IMR-90 (cell line): Measurements from ENCODE around the gene EML6. TPM values are rescaled to one million over a fixed set of nuclear protein-coding genes. Genes with fewer than 3 reads are reported as not detected.

Experiments
- ATAC-seq: fragments of 200-7000 bp; cut with Tn5 transposase; 2 replicates; pipeline ENCODE4 v1.9.1; 2020; ENCODE audit warnings: low read depth, mild to moderate bottlenecking, moderate library complexity
- BruUV-seq: library from RNA; stranded (reverse); fragments of 400-500 nt; replicated peaks from 2 replicates; lab custom pipeline; 2021; lab: Mats Ljungman, UMichigan
- CTCF ChIA-PET: fragments of 300-600 bp; formaldehyde crosslinking; extraction: SDS; loops from one replicate; lab custom pipeline; 2021; ENCODE audit warnings: antibody characterized with exemption; lab: Yijun Ruan, JAX
- POLR2A ChIA-PET: fragments of 300-600 bp; sonication (Branson Sonifier 250); formaldehyde crosslinking; loops from one replicate; lab custom pipeline; 2022; ENCODE audit warnings: antibody characterized with exemption; ENCODE audit not compliant: unreplicated experiment; lab: Charles Lee
- DNase-seq: peaks from one replicate; pipeline ENCODE4 v3.0.0; 2013
- H2AFZ ChIP-seq: replicated peaks from 2 replicates; pipeline ENCODE3; 2013; ENCODE audit warnings: low read length, mild to moderate bottlenecking; ENCODE audit not compliant: poor library complexity
- H2AK5ac ChIP-seq: 2 replicates; pipeline ENCODE4 v1.6.1; 2013; ENCODE audit warnings: low read depth, low read length, inconsistent platforms
- H2AK9ac ChIP-seq: replicated peaks from 2 replicates; pipeline ENCODE3; 2013; ENCODE audit warnings: mild to moderate bottlenecking, low read depth, low read length, moderate library complexity; ENCODE audit not compliant: poor library complexity
- H2BK120ac ChIP-seq: 2 replicates; pipeline ENCODE4 v1.6.1; 2013; ENCODE audit warnings: low read depth, low read length, inconsistent platforms
- H2BK15ac ChIP-seq: 3 replicates; pipeline ENCODE4 v1.6.1; 2013; ENCODE audit warnings: low read depth, low read length, inconsistent platforms
- H2BK20ac ChIP-seq: 2 replicates; pipeline ENCODE4 v1.6.1; 2013; ENCODE audit warnings: low read depth, mild to moderate bottlenecking, inconsistent platforms, low read length, moderate library complexity
- H2BK5ac ChIP-seq: 2 replicates; pipeline ENCODE4 v1.6.1; 2013; ENCODE audit warnings: mild to moderate bottlenecking, low read depth, low read length, inconsistent platforms; ENCODE audit not compliant: poor library complexity, severe bottlenecking
- H3K14ac ChIP-seq: replicated peaks from 2 replicates; pipeline ENCODE4 v1.6.1; 2013; ENCODE audit warnings: low read depth, low read length, inconsistent platforms
- H3K18ac ChIP-seq: 2 replicates; pipeline ENCODE4 v1.6.1; 2013; ENCODE audit warnings: low read depth, low read length, control low read depth
- H3K23ac ChIP-seq: 2 replicates; pipeline ENCODE4 v1.6.1; 2013; ENCODE audit warnings: low read depth, low read length, inconsistent platforms
- H3K27ac ChIP-seq: 2 replicates; pipeline ENCODE4 v1.5.1; 2013; ENCODE audit warnings: mild to moderate bottlenecking, control low read depth, low read length; ENCODE audit not compliant: insufficient read depth
- H3K27me3 ChIP-seq: 2 replicates; pipeline ENCODE4 v1.6.1; 2013; ENCODE audit warnings: low read length; ENCODE audit not compliant: control insufficient read depth, insufficient read depth
- H3K36me3 ChIP-seq: 2 replicates; pipeline ENCODE4 v1.6.1; 2013; ENCODE audit warnings: low read length, mixed read lengths; ENCODE audit not compliant: control insufficient read depth, insufficient read depth
- H3K4ac ChIP-seq: 2 replicates; pipeline ENCODE4 v1.6.1; 2013; ENCODE audit warnings: low read depth, low read length, inconsistent platforms
- H3K4me1 ChIP-seq: 2 replicates; pipeline ENCODE4 v1.6.1; 2013; ENCODE audit warnings: low read length, mixed read lengths; ENCODE audit not compliant: control insufficient read depth, insufficient read depth
- H3K4me2 ChIP-seq: 2 replicates; pipeline ENCODE4 v1.6.1; 2013; ENCODE audit warnings: low read depth, mild to moderate bottlenecking, control low read depth, low read length, moderate library complexity
- H3K4me3 ChIP-seq: 2 replicates; pipeline ENCODE4 v1.5.1; 2013; ENCODE audit warnings: low read depth, mild to moderate bottlenecking, control low read depth, low read length, moderate library complexity; ENCODE audit not compliant: insufficient read depth
- H3K56ac ChIP-seq: 2 replicates; pipeline ENCODE4 v1.6.1; 2013; ENCODE audit warnings: low read length, inconsistent platforms; ENCODE audit not compliant: insufficient read depth; ENCODE audit errors: extremely low read depth
- H3K79me1 ChIP-seq, 2 experiments: 2 replicates each; pipeline ENCODE4 v1.6.1; 2013; ENCODE audit warnings: low read length in 2 of 2, inconsistent platforms in 1 of 2, low read depth in 1 of 2
- H3K9ac ChIP-seq: 2 replicates; pipeline ENCODE4 v1.6.1; 2013; ENCODE audit warnings: low read depth, low read length, control low read depth
- H3K9me1 ChIP-seq: 2 replicates; pipeline ENCODE4 v1.6.1; 2013; ENCODE audit warnings: low read length, inconsistent platforms; ENCODE audit not compliant: insufficient read depth
- H3K9me3 ChIP-seq: 2 replicates; pipeline ENCODE4 v1.6.1; 2013; ENCODE audit warnings: low read length; ENCODE audit not compliant: control insufficient read depth, insufficient read depth
- H4K20me1 ChIP-seq: 2 replicates; pipeline ENCODE4 v1.6.1; 2013; ENCODE audit warnings: low read length, inconsistent platforms; ENCODE audit not compliant: insufficient read depth
- H4K5ac ChIP-seq: 2 replicates; pipeline ENCODE4 v1.6.1; 2013; ENCODE audit warnings: mild to moderate bottlenecking, low read depth, low read length, control low read depth
- H4K8ac ChIP-seq, 2 experiments: 2 replicates each; pipeline ENCODE4 v1.6.1; 2013; ENCODE audit warnings: low read depth in 2 of 2, low read length in 2 of 2, control low read depth in 1 of 2, inconsistent platforms in 1 of 2
- H4K91ac ChIP-seq: 2 replicates; pipeline ENCODE4 v1.6.1; 2013; ENCODE audit warnings: low read depth, low read length, inconsistent platforms; ENCODE audit not compliant: insufficient read depth
- BHLHE40 ChIP-seq: fragments of 150-350 bp; IDR thresholded peaks from 2 replicates; pipeline ENCODE4 v1.6.1; 2016; ENCODE audit warnings: mild to moderate bottlenecking, low read depth, low read length
- CEBPB ChIP-seq: IDR thresholded peaks from 2 replicates; pipeline ENCODE4 v1.6.1; 2012; ENCODE audit warnings: low read depth, low read length, improper control_type of control experiment
- CHD1 ChIP-seq: IDR thresholded peaks from 2 replicates; pipeline ENCODE4 v1.6.1; 2012; ENCODE audit warnings: low read depth, low read length, improper control_type of control experiment
- ELK1 ChIP-seq: fragments of 150-350 bp; IDR thresholded peaks from 2 replicates; pipeline ENCODE4 v1.6.1; 2016; ENCODE audit warnings: low read depth, mild to moderate bottlenecking, low read length, moderate library complexity, borderline replicate concordance
- FOS ChIP-seq: fragments of 150-350 bp; IDR thresholded peaks from 2 replicates; pipeline ENCODE4 v1.6.1; 2016; ENCODE audit warnings: low read depth, low read length
- MAZ ChIP-seq: IDR thresholded peaks from 2 replicates; pipeline ENCODE4 v1.6.1; 2012; ENCODE audit warnings: low read depth, mild to moderate bottlenecking, low read length, improper control_type of control experiment, moderate library complexity, borderline replicate concordance
- MXI1 ChIP-seq: IDR thresholded peaks from 2 replicates; pipeline ENCODE4 v1.6.1; 2012; ENCODE audit warnings: low read depth, mild to moderate bottlenecking, low read length, moderate library complexity, borderline replicate concordance
- NFE2L2 ChIP-seq: fragments of 150-350 bp; IDR thresholded peaks from 2 replicates; pipeline ENCODE4 v1.6.1; 2016; ENCODE audit warnings: low read depth, mild to moderate bottlenecking, low read length
- POLR2A ChIP-seq: IDR thresholded peaks from 2 replicates; pipeline ENCODE4 v1.6.1; 2012; ENCODE audit warnings: mild to moderate bottlenecking, low read depth, low read length
- RAD21 ChIP-seq: IDR thresholded peaks from 2 replicates; pipeline ENCODE4 v1.6.1; 2012; ENCODE audit warnings: low read length, improper control_type of control experiment
- RCOR1 ChIP-seq: IDR thresholded peaks from 2 replicates; pipeline ENCODE4 v1.6.1; 2012; ENCODE audit warnings: mild to moderate bottlenecking, low read length, improper control_type of control experiment; ENCODE audit not compliant: insufficient replicate concordance
- RFX5 ChIP-seq: IDR thresholded peaks from 2 replicates; pipeline ENCODE4 v1.8.0; 2012; ENCODE audit warnings: low read depth, mild to moderate bottlenecking, low read length, moderate library complexity
- SMC3 ChIP-seq: fragments of 150-350 bp; IDR thresholded peaks from 2 replicates; pipeline ENCODE4 v1.6.1; 2016; ENCODE audit warnings: low read depth, mild to moderate bottlenecking, antibody characterized with exemption, low read length, moderate library complexity
- USF2 ChIP-seq: fragments of 150-350 bp; IDR thresholded peaks from 2 replicates; pipeline ENCODE4 v1.6.1; 2017; ENCODE audit warnings: mild to moderate bottlenecking, antibody characterized with exemption, low read length, low read depth
- WGBS, 2 experiments: methylation state at CpG; one replicate each; pipeline versions ENCODE4 v1.1.5 to v1.1.7; 2013; ENCODE audit warnings: missing lambda C conversion rate in 2 of 2; ENCODE audit not compliant: insufficient read length in 1 of 2; ENCODE audit errors: extremely low coverage in 2 of 2; 5-methylcytosine and 5-hydroxymethylcytosine counted together
- dilution Hi-C: fragments of 300-500 bp; cut with HindIII; formaldehyde crosslinking; loops from one replicate; pipeline ENCODE4 v1.14.3; 2018; ENCODE audit warnings: low sequenced_read_pairs; ENCODE audit not compliant: unreplicated experiment
- in situ Hi-C: fragments of 300-500 bp; cut with MboI; formaldehyde crosslinking; loops from 3 replicates; pipeline ENCODE4 v1.14.3; 2019; ENCODE audit warnings: low sequenced_read_pairs, inconsistent platforms, mixed read lengths
- intact Hi-C: fragments of 100-400 bp; cut with micrococcal nuclease; formaldehyde crosslinking; loops from 2 replicates; pipeline ENCODE4 v1.10.0; 2022
- polyA plus RNA-seq, 3 experiments: library from polyadenylated mRNA; depleted of rRNA; stranded (reverse); fragments of >200 nt; gene quantifications; 2 replicates each; pipeline ENCODE4 v1.2.3, GENCODE V29; 2012; ENCODE audit warnings: low replicate concordance in 1 of 3
- total RNA-seq: library from RNA; depleted of rRNA; stranded (reverse); fragments of >200 nt; gene quantifications from 2 replicates; pipeline ENCODE4 v1.2.3, GENCODE V29; 2012
- TF ChIP-seq, protein P1 (sequence below): conservative IDR thresholded peaks from 2 replicates; pipeline ENCODE4 v1.5.1; 2012; ENCODE audit warnings: mild to moderate bottlenecking, low read depth, low read length, improper control_type of control experiment

Gene EML6
- total and polyA plus RNA-seq, 2 of the 4 experiments (the other 2 are of a cell fraction): 0.18 to 0.19 TPM

DNA sequence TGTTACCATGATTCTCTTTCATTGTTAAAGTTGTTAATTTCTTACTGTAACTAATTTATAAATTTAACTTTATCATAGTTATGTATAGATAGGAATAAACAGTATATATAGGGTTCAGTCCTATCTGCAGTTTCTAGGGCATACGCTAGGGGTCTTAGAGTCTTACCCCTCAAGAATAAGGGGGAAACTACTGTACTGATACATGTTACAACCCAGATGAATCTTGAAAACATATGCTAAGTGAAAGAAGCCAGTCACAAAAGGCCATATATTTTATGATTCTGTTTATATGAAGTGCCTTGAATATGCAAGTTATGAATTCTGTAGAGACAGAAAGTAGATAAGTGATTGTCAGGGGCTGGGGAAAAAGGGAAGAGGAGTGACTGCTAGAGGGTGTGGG is 274.4 kb downstream of the EML6 start:
- TF ChIP-seq RCOR1: no peak
- no peak for TF ChIP-seq ELK1
- TF ChIP-seq MXI1: no peak
- no peak for TF ChIP-seq USF2
- TF ChIP-seq, protein P1, sequence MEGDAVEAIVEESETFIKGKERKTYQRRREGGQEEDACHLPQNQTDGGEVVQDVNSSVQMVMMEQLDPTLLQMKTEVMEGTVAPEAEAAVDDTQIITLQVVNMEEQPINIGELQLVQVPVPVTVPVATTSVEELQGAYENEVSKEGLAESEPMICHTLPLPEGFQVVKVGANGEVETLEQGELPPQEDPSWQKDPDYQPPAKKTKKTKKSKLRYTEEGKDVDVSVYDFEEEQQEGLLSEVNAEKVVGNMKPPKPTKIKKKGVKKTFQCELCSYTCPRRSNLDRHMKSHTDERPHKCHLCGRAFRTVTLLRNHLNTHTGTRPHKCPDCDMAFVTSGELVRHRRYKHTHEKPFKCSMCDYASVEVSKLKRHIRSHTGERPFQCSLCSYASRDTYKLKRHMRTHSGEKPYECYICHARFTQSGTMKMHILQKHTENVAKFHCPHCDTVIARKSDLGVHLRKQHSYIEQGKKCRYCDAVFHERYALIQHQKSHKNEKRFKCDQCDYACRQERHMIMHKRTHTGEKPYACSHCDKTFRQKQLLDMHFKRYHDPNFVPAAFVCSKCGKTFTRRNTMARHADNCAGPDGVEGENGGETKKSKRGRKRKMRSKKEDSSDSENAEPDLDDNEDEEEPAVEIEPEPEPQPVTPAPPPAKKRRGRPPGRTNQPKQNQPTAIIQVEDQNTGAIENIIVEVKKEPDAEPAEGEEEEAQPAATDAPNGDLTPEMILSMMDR: no peak
- no peak for TF ChIP-seq CHD1
- no peak for TF ChIP-seq CEBPB
- no peak for TF ChIP-seq RAD21
- TF ChIP-seq SMC3: no peak
- TF ChIP-seq POLR2A: no peak
- no peak for TF ChIP-seq MAZ
- no peak for TF ChIP-seq BHLHE40
- no peak for TF ChIP-seq RFX5
- TF ChIP-seq NFE2L2: no peak
- no peak for TF ChIP-seq FOS
- H4K20me1 ChIP-seq: peaks cover 98% of the 10 kb centered on the region
- H4K8ac ChIP-seq: no peak overlapping the region
- ATAC-seq (no peak), DNase-seq (no peak)
- no peak overlapping the region for H3K9ac ChIP-seq
- no peak overlapping the region for H3K27ac ChIP-seq
- intact Hi-C loops: no loop called here
- H2BK20ac ChIP-seq: no peak overlapping the region
- ChIA-PET POLR2A (no interaction called here), CTCF (no interaction called here)
- no CpG with 5 or more reads among the region's 1 CpG for WGBS, 2 experiments
- in situ Hi-C loops: no loop called here
- H3K4me2 ChIP-seq: no peak overlapping the region
- H2AK5ac ChIP-seq: no peak overlapping the region
- H3K79me1 ChIP-seq: peaks cover 0 to 32% of the 10 kb centered on the region in 2 experiments; a peak in 2 of 4 replicates
- no peak overlapping the region for H4K5ac ChIP-seq
- H3K4me1 ChIP-seq: peaks cover 14% of the 10 kb centered on the region
- H3K36me3 ChIP-seq: peaks cover 2% of the 10 kb centered on the region; the same call in 1 of the 2 replicates
- no peak overlapping the region for H3K18ac ChIP-seq
- H2BK5ac ChIP-seq: no peak overlapping the region
- H3K9me3 ChIP-seq: no peaks in the 10 kb centered on the region
- no peak overlapping the region for H3K4me3 ChIP-seq
- dilution Hi-C loops: no loop called here
- H3K23ac ChIP-seq: no peak overlapping the region
- no peak overlapping the region for H2AFZ ChIP-seq
- H3K4ac ChIP-seq: no peak overlapping the region
- peaks cover 10% of the 10 kb centered on the region for H3K9me1 ChIP-seq
- H4K91ac ChIP-seq: no peak overlapping the region
- H2BK15ac ChIP-seq: no peak overlapping the region
- H3K14ac ChIP-seq: no peak overlapping the region
- no peak overlapping the region for H2AK9ac ChIP-seq
- no peak overlapping the region for H2BK120ac ChIP-seq
- H3K56ac ChIP-seq: no peak overlapping the region
- H3K27me3 ChIP-seq: no peaks in the 10 kb centered on the region
- BruUV-seq: no TSS peak
